Activated naive CD4-positive, alpha-beta T cell treated with anti-CD3 and anti-CD28 coated beads for 36 hours (primary cell): ENCODE measurements around the gene DCLRE1B. TPM values are rescaled to one million over a fixed set of nuclear protein-coding genes. Genes with fewer than 3 reads are reported as not detected.

Experiments used
- CTCF ChIA-PET: fragments of 350-600 bp; sonication (Branson Sonifier 250); formaldehyde crosslinking; loops from one replicate; lab custom pipeline; 2021; ENCODE audit warnings: antibody characterized with exemption; lab: Charles Lee
- DNase-seq: peaks from one replicate; pipeline ENCODE4 v3.0.0-alpha.2; 2020
- H3K27ac Mint-ChIP-seq: one replicate; pipeline ENCODE4 v1.8.0; 2021; ENCODE audit warnings: mild to moderate bottlenecking, mixed read lengths
- H3K27me3 Mint-ChIP-seq: one replicate; pipeline ENCODE4 v1.8.0; 2021; ENCODE audit warnings: low read depth, mixed read lengths
- H3K36me3 Mint-ChIP-seq: one replicate; pipeline ENCODE4 v1.8.0; 2021; ENCODE audit warnings: low read depth, mixed read lengths
- H3K4me1 Mint-ChIP-seq: one replicate; pipeline ENCODE4 v1.8.0; 2021; ENCODE audit warnings: low read depth, mixed read lengths
- H3K4me3 Mint-ChIP-seq: one replicate; pipeline ENCODE4 v1.8.0; 2021; ENCODE audit warnings: mild to moderate bottlenecking, moderate library complexity, mixed read lengths
- H3K9me3 Mint-ChIP-seq: one replicate; pipeline ENCODE4 v1.8.0; 2021; ENCODE audit warnings: mixed read lengths
- intact Hi-C: fragments of 100-400 bp; cut with micrococcal nuclease; formaldehyde crosslinking; loops from one replicate; pipeline ENCODE4 v1.15.1; 2023
- total RNA-seq, 2 experiments: library from RNA; stranded (reverse); gene quantifications; one replicate each; pipeline ENCODE4 v1.2.3, GENCODE V29; 2021

DCLRE1B gene
- total RNA-seq, 2 experiments from 2014 or later, result 17.7 to 18.3 TPM

- no peaks in the 10 kb centered on the region for H3K27me3 Mint-ChIP-seq
- H3K9me3 Mint-ChIP-seq, result no peaks in the 10 kb centered on the region
- peaks cover 14% of the 10 kb centered on the region for H3K36me3 Mint-ChIP-seq
- H3K4me1 Mint-ChIP-seq, result peaks cover 63% of the 10 kb centered on the region
- H3K27ac Mint-ChIP-seq, result peak overlapping the region; percentile 98
- DNase-seq, result peak; percentile 51
- peak overlapping the region; percentile 85 for H3K4me3 Mint-ChIP-seq
- intact Hi-C loops, result loop anchor here (1.0 to 10.0 kb wide), 8 partner anchors 35 to 1253 kb away; partner anchors contain the start of genes BCAS2, CAPZA1, DCLRE1B and RSBN1
- CTCF ChIA-PET, result interaction anchor here (1.6 to 3.1 kb wide), 4 partner anchors 11 to 60 kb away, joined by 10 to 18 read pairs (median 12); partner anchors contain the start of gene AP4B1
Observed at GRCh38 chr1:113870778-113871177, 34.3 kb upstream of the DCLRE1B start.

GRCh38 chr1:113871597-113872113 lies 33.5 kb upstream of the DCLRE1B start, which contains the start of gene PTPN22:
TSS of gene PTPN22 (minus strand) at chr1:113871712.
- peak; percentile 90 for DNase-seq
- H3K27me3 Mint-ChIP-seq, result no peaks in the 10 kb centered on the region
- intact Hi-C loops, result loop anchor here (1.0 to 10.0 kb wide), 11 partner anchors 34 to 1254 kb away; partner anchors contain the start of genes BCAS2, CAPZA1, CSDE1 and DCLRE1B
- CTCF ChIA-PET, result interaction anchor here (1.0 kb wide), 1 partner anchor 32 kb away, joined by 5 read pairs; the partner anchor contains the start of gene AP4B1
- H3K27ac Mint-ChIP-seq, result peak within 1 kb of the TSS; percentile 98
- H3K36me3 Mint-ChIP-seq, result peaks cover 14% of the 10 kb centered on the region
- H3K9me3 Mint-ChIP-seq, result no peaks in the 10 kb centered on the region
- peak within 1 kb of the TSS; percentile 85 for H3K4me3 Mint-ChIP-seq
- peaks cover 64% of the 10 kb centered on the region for H3K4me1 Mint-ChIP-seq

GRCh38 chr1:113872219-113872935 lies 32.7 kb upstream of the DCLRE1B start:
- Mint-ChIP-seq H3K27ac (peak overlapping the region; percentile 98), H3K27me3 (no peaks in the 10 kb centered on the region), H3K4me3 (peak overlapping the region; percentile 85), H3K9me3 (no peaks in the 10 kb centered on the region), H3K4me1 (peaks cover 61% of the 10 kb centered on the region), H3K36me3 (peaks cover 14% of the 10 kb centered on the region)
- CTCF ChIA-PET, result interaction anchor here (1.0 kb wide), 1 partner anchor 32 kb away, joined by 5 read pairs; the partner anchor contains the start of gene AP4B1
- DNase-seq, result peak; percentile 29
- intact Hi-C loops, result loop anchor here (2.0 to 10.0 kb wide), 7 partner anchors 472 to 1255 kb away; partner anchors contain the start of genes BCAS2, CAPZA1, CSDE1 and MAGI3

- intact Hi-C loops, result loop anchor here (1.0 to 10.0 kb wide), 5 partner anchors 39 to 1257 kb away; partner anchors contain the start of genes BCAS2, CAPZA1 and ST7L
- Mint-ChIP-seq H3K27me3 (no peaks in the 10 kb centered on the region), H3K9me3 (no peaks in the 10 kb centered on the region), H3K36me3 (peaks cover 8% of the 10 kb centered on the region), H3K4me3 (no peak overlapping the region), H3K4me1 (peaks cover 46% of the 10 kb centered on the region), H3K27ac (peak overlapping the region; percentile 88)
- CTCF ChIA-PET, result interaction anchor here (0.6 to 1.4 kb wide), 3 partner anchors 30 to 574 kb away, joined by 3 to 8 read pairs (median 7); no protein-coding TSS in a partner anchor
- DNase-seq, result peak; percentile 34
Observed at GRCh38 chr1:113874012-113874879, 30.9 kb upstream of the DCLRE1B start.

- CTCF ChIA-PET, result interaction anchor here (0.6 to 1.6 kb wide), 5 partner anchors 12 to 736 kb away, joined by 3 to 5 read pairs (median 4); no protein-coding TSS in a partner anchor
- H3K4me1 Mint-ChIP-seq, result peaks cover 46% of the 10 kb centered on the region
- H3K36me3 Mint-ChIP-seq, result peaks cover 6% of the 10 kb centered on the region
- no peak overlapping the region for H3K27ac Mint-ChIP-seq
- H3K9me3 Mint-ChIP-seq, result no peaks in the 10 kb centered on the region
- no peak for DNase-seq
- H3K27me3 Mint-ChIP-seq, result no peaks in the 10 kb centered on the region
- intact Hi-C loops, result loop anchor here (10.0 kb wide), 1 partner anchor 469 kb away; no protein-coding TSS in a partner anchor
- no peak overlapping the region for H3K4me3 Mint-ChIP-seq
Observed at GRCh38 chr1:113875714-113876113, 29.4 kb upstream of the DCLRE1B start.

GRCh38 chr1:113876176-113876575 lies 28.9 kb upstream of the DCLRE1B start:
- H3K27ac Mint-ChIP-seq, result no peak overlapping the region
- H3K36me3 Mint-ChIP-seq, result peaks cover 4% of the 10 kb centered on the region
- CTCF ChIA-PET, result interaction anchor here (0.6 to 1.6 kb wide), 6 partner anchors 12 to 736 kb away, joined by 3 to 5 read pairs (median 4); no protein-coding TSS in a partner anchor
- no peak overlapping the region for H3K4me3 Mint-ChIP-seq
- peaks cover 50% of the 10 kb centered on the region for H3K4me1 Mint-ChIP-seq
- intact Hi-C loops, result loop anchor here (10.0 kb wide), 1 partner anchor 469 kb away; no protein-coding TSS in a partner anchor
- no peak for DNase-seq
- H3K27me3 Mint-ChIP-seq, result no peaks in the 10 kb centered on the region
- H3K9me3 Mint-ChIP-seq, result no peaks in the 10 kb centered on the region

- no peak for DNase-seq
- H3K4me1 Mint-ChIP-seq, result peaks cover 30% of the 10 kb centered on the region
- H3K36me3 Mint-ChIP-seq, result no peaks in the 10 kb centered on the region
- H3K9me3 Mint-ChIP-seq, result no peaks in the 10 kb centered on the region
- CTCF ChIA-PET, result interaction anchor here (1.3 to 1.5 kb wide), 2 partner anchors 14 to 24 kb away, joined by 3 to 4 read pairs; partner anchors contain the start of gene AP4B1
- H3K4me3 Mint-ChIP-seq, result no peak overlapping the region
- intact Hi-C loops, result loop anchor here (10.0 kb wide), 1 partner anchor 465 kb away; no protein-coding TSS in a partner anchor
- H3K27me3 Mint-ChIP-seq, result no peaks in the 10 kb centered on the region
- H3K27ac Mint-ChIP-seq, result no peak overlapping the region
Observed at GRCh38 chr1:113879739-113880038, 25.4 kb upstream of the DCLRE1B start.

GRCh38 chr1:113881661-113882060 lies 23.5 kb upstream of the DCLRE1B start:
- Mint-ChIP-seq H3K27me3 (no peaks in the 10 kb centered on the region), H3K9me3 (no peaks in the 10 kb centered on the region), H3K4me3 (no peak overlapping the region), H3K27ac (no peak overlapping the region), H3K36me3 (no peaks in the 10 kb centered on the region), H3K4me1 (peaks cover 21% of the 10 kb centered on the region)
- CTCF ChIA-PET, result interaction anchor here (1.2 kb wide), 1 partner anchor 46 kb away, joined by 3 read pairs; no protein-coding TSS in a partner anchor
- intact Hi-C loops, result no loop called here
- DNase-seq, result no peak

GRCh38 chr1:113886417-113887401 lies 18.4 kb upstream of the DCLRE1B start:
- no peaks in the 10 kb centered on the region for H3K36me3 Mint-ChIP-seq
- H3K4me3 Mint-ChIP-seq, result no peak overlapping the region
- H3K9me3 Mint-ChIP-seq, result no peaks in the 10 kb centered on the region
- intact Hi-C loops, result no loop called here
- H3K27me3 Mint-ChIP-seq, result no peaks in the 10 kb centered on the region
- H3K27ac Mint-ChIP-seq, result no peak overlapping the region
- CTCF ChIA-PET, result interaction anchor here (0.6 to 0.7 kb wide), 3 partner anchors 9 to 891 kb away, joined by 3 to 4 read pairs (median 3); no protein-coding TSS in a partner anchor
- peaks cover 23% of the 10 kb centered on the region for H3K4me1 Mint-ChIP-seq
- no peak for DNase-seq

- Mint-ChIP-seq H3K27ac (no peak within 1 kb of the TSS), H3K4me3 (no peak within 1 kb of the TSS), H3K9me3 (no peaks in the 10 kb centered on the region), H3K4me1 (peaks cover 23% of the 10 kb centered on the region), H3K27me3 (no peaks in the 10 kb centered on the region), H3K36me3 (no peaks in the 10 kb centered on the region)
- CTCF ChIA-PET, result interaction anchor here (1.2 kb wide), 1 partner anchor 12 kb away, joined by 5 read pairs; no protein-coding TSS in a partner anchor
- intact Hi-C loops, result no loop called here
- DNase-seq, result no peak
Observed at GRCh38 chr1:113887402-113888175, 17.5 kb upstream of the DCLRE1B start, which contains the start of gene BCL2L15. TSS of gene BCL2L15 (minus strand) at chr1:113887581. CDS start at chr1:113887375, 206 bp downstream.
